Measurements from ENCODE around the gene RIN1. TPM values are rescaled to one million over a fixed set of nuclear protein-coding genes. Genes with fewer than 3 reads are reported as not detected.

Gene RIN1
- total and polyA plus RNA-seq, 9 of the 15 experiments (the other 6 are each of a cell fraction or from before 2014, with no cell fraction given), result 0.01 to 1.2 (median 0.45) TPM; not detected in 1

GRCh38 chr11:66327171-66328030 is 8.8 kb downstream of the RIN1 start (continued):
- TF ChIP-seq HDAC3 (IDR thresholded peaks at IDR 0.05; ENCODE audit: borderline replicate concordance, partially characterized antibody), result no peak
- no peak for TF ChIP-seq TAL1 (IDR thresholded peaks at IDR 0.05)
- TF ChIP-seq, protein P1, sequence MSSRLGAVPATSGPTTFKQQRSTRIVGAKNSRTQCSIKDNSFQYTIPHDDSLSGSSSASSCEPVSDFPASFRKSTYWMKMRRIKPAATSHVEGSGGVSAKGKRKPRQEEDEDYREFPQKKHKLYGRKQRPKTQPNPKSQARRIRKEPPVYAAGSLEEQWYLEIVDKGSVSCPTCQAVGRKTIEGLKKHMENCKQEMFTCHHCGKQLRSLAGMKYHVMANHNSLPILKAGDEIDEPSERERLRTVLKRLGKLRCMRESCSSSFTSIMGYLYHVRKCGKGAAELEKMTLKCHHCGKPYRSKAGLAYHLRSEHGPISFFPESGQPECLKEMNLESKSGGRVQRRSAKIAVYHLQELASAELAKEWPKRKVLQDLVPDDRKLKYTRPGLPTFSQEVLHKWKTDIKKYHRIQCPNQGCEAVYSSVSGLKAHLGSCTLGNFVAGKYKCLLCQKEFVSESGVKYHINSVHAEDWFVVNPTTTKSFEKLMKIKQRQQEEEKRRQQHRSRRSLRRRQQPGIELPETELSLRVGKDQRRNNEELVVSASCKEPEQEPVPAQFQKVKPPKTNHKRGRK (tag; IDR thresholded peaks at IDR 0.05), result no peak

- Histone ChIP-seq H4K20me1 (replicated peaks; ENCODE audit: control insufficient read depth, insufficient read depth, low read length) (no peaks in the 10 kb centered on the region), H3K9me1 (ENCODE audit: control insufficient read depth, insufficient read depth, low read length) (peaks cover 4% of the 10 kb centered on the region), H3K36me3 (ENCODE audit: control insufficient read depth, insufficient read depth, low read length) (no peaks in the 10 kb centered on the region), H3K4me2 (ENCODE audit: insufficient read depth, low read length) (no peak overlapping the region), H3K9me3 (replicated peaks; ENCODE audit: control insufficient read depth, insufficient read depth, low read depth, low read length) (no peaks in the 10 kb centered on the region), H3K4me3 (no peak overlapping the region), H3K4me1 (replicated peaks in 1 of 2; ENCODE audit: control insufficient read depth in 2 of 2, insufficient read depth in 2 of 2, low read length in 2 of 2) (peaks cover 20 to 63% of the 10 kb centered on the region in 2 experiments; a peak in 4 of 5 replicates), H2AFZ (ENCODE audit: low read depth, low read length) (peak overlapping the region; percentile 54; the same call in 1 of the 2 replicates), H3K9ac (ENCODE audit: insufficient read depth in 1 of 2, low read depth in 2 of 2, low read length in 2 of 2) (peak overlapping the region in 1 of 2 experiments; percentile 76; a peak in 2 of 4 replicates), H3K27me3 (ENCODE audit: control insufficient read depth in 2 of 2, insufficient read depth in 2 of 2, low read length in 2 of 2) (no peaks in the 10 kb centered on the region), H3K27ac (ENCODE audit: extremely low read depth, low read depth, low read length) (no peak overlapping the region), H3K79me2 (ENCODE audit: control insufficient read depth, insufficient read depth, low read length) (no peaks in the 10 kb centered on the region)
- intact Hi-C loops (cut with micrococcal nuclease) (no loop called here), in situ Hi-C loops (cut with MboI) (loop anchor here (5.0 kb wide), 1 partner anchor 109 kb away; no protein-coding TSS in a partner anchor)
- 57% methylated on average over 10 of the region's 21 CpGs for WGBS (ENCODE audit: insufficient coverage, low coverage, missing lambda C conversion rate)
- FAIRE-seq, result no peak
- ATAC-seq, result no peak
- no peak for TF ChIP-seq GMEB1 (CRISPR knock-in tag; IDR thresholded peaks at IDR 0.05)
- TF ChIP-seq, protein P2, sequence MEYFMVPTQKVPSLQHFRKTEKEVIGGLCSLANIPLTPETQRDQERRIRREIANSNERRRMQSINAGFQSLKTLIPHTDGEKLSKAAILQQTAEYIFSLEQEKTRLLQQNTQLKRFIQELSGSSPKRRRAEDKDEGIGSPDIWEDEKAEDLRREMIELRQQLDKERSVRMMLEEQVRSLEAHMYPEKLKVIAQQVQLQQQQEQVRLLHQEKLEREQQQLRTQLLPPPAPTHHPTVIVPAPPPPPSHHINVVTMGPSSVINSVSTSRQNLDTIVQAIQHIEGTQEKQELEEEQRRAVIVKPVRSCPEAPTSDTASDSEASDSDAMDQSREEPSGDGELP (CRISPR knock-in tag; IDR thresholded peaks at IDR 0.05; ENCODE audit: borderline replicate concordance), result 0 out of 2 replicates have a peak, but pooled peaks have one; percentile 13
- peak; percentile 67; the same call in 1 of the 2 replicates for TF ChIP-seq ZBTB7A (IDR thresholded peaks at IDR 0.05; ENCODE audit: borderline replicate concordance, control insufficient read depth, low read depth, low read length)
- ChIA-PET CTCF (ENCODE audit: low intra/inter-chr PET ratio) (interaction anchor here (2.9 to 3.1 kb wide), 2 partner anchors 15 to 104 kb away, joined by 16 to 37 read pairs; no protein-coding TSS in a partner anchor), POLR2A (interaction anchor here (0.6 to 0.7 kb wide), 4 partner anchors 10 to 316 kb away, joined by 3 read pairs; partner anchors contain the start of gene RIN1)
- no TSS peak for BruUV-seq (replicated peaks)
- DNase-seq (ENCODE audit: extremely low read depth in 1 of 4, low spot score in 3 of 4), result peak in 2 of 4 experiments; percentile 48 to 70
These were observed 9.7 kb downstream of the RIN1 start for GRCh38 chr11:66326261-66327111.

Measured in K562 (cell line).